OCI-LY1 (cell line): ENCODE measurements around the gene HAT1.

ENCODE experiments used
- CTCF ChIP-seq: fragments of 200-600 bp; sonication (generic), shearing (Covaris generic); IDR thresholded peaks from 2 replicates; pipeline ENCODE4 v1.5.1; 2017; ENCODE audit warnings: mild to moderate bottlenecking, antibody characterized with exemption, low read length, moderate library complexity, mixed read lengths
- EZH2 ChIP-seq: fragments of 200-600 bp; sonication (generic), shearing (Covaris generic); IDR thresholded peaks from 2 replicates; pipeline ENCODE4 v1.8.0; 2017; ENCODE audit warnings: borderline replicate concordance, mixed run types, mild to moderate bottlenecking, antibody characterized with exemption, low read length, moderate library complexity, mixed read lengths

- TF ChIP-seq EZH2, result no peak
- no peak for TF ChIP-seq CTCF
Measured at GRCh38 chr2:171882089-171882769, 40.0 kb upstream of the HAT1 start.
